SK-N-SH (cell line): ENCODE data around the gene CHCHD2. TPM values are rescaled to one million over a fixed set of nuclear protein-coding genes. Genes with fewer than 3 reads are reported as not detected.

Source experiments
- CHD2 ChIP-seq: fragments of 150-350 bp; IDR thresholded peaks from 2 replicates; pipeline ENCODE4 v1.6.1; 2018; ENCODE audit warnings: low read length; ENCODE audit not compliant: partially characterized antibody
- ELF1 ChIP-seq: IDR thresholded peaks from 2 replicates; pipeline ENCODE4 v1.4.0; 2012
- FOSL2 ChIP-seq: IDR thresholded peaks from 2 replicates; pipeline ENCODE4 v1.4.0; 2012; ENCODE audit warnings: low read depth, mild to moderate bottlenecking, moderate library complexity, borderline replicate concordance
- FOXJ3 ChIP-seq: sonication (generic); formaldehyde crosslinking; IDR thresholded peaks from 2 replicates; pipeline ENCODE4 v1.5.1; 2020; ENCODE audit warnings: mild to moderate bottlenecking, missing genetic modification reagents
- GABPA ChIP-seq: IDR thresholded peaks from 2 replicates; pipeline ENCODE4 v1.4.0; 2012; ENCODE audit warnings: low read depth, mild to moderate bottlenecking
- GATA2 ChIP-seq: sonication (generic); formaldehyde crosslinking; IDR thresholded peaks from 2 replicates; pipeline ENCODE4 v1.5.0; 2020; ENCODE audit warnings: mild to moderate bottlenecking, missing genetic modification reagents
- JUND ChIP-seq: IDR thresholded peaks from 2 replicates; pipeline ENCODE4 v1.4.0; 2012
- MEF2A ChIP-seq: IDR thresholded peaks from 2 replicates; pipeline ENCODE4 v1.4.0; 2012; ENCODE audit warnings: low read depth, borderline replicate concordance
- NFIC ChIP-seq: IDR thresholded peaks from 2 replicates; pipeline ENCODE4 v1.4.0; 2012; ENCODE audit warnings: borderline replicate concordance
- POLR2AphosphoS5 ChIP-seq: IDR thresholded peaks from 2 replicates; pipeline ENCODE4 v1.6.1; 2012; ENCODE audit warnings: low read depth, low read length
- REST ChIP-seq: IDR thresholded peaks from 2 replicates; pipeline ENCODE4 v1.6.1; 2012; ENCODE audit warnings: mild to moderate bottlenecking, low read depth, low read length, moderate library complexity
- RFX5 ChIP-seq: IDR thresholded peaks from 2 replicates; pipeline ENCODE4 v1.6.1; 2012; ENCODE audit warnings: mild to moderate bottlenecking, improper control_type of control experiment, low read length
- RXRA ChIP-seq: IDR thresholded peaks from 2 replicates; pipeline ENCODE4 v1.4.0; 2012; ENCODE audit warnings: low read depth, mild to moderate bottlenecking, borderline replicate concordance
- SIN3A ChIP-seq: IDR thresholded peaks from 2 replicates; pipeline ENCODE4 v1.6.1; 2012; ENCODE audit warnings: low read depth, mild to moderate bottlenecking, low read length, moderate library complexity, borderline replicate concordance
- SMC3 ChIP-seq: IDR thresholded peaks from 2 replicates; pipeline ENCODE4 v1.6.1; 2012; ENCODE audit warnings: low read depth, low read length, improper control_type of control experiment
- TAF1 ChIP-seq: IDR thresholded peaks from 2 replicates; pipeline ENCODE4 v1.6.1; 2012; ENCODE audit warnings: low read depth, mild to moderate bottlenecking, low read length, moderate library complexity, borderline replicate concordance
- TCF12 ChIP-seq: IDR thresholded peaks from 2 replicates; pipeline ENCODE4 v1.4.0; 2012
- YY1 ChIP-seq: IDR thresholded peaks from 2 replicates; pipeline ENCODE4 v1.4.0; 2012; ENCODE audit warnings: low read depth, mild to moderate bottlenecking
- polyA plus RNA-seq, 3 experiments: library from polyadenylated mRNA; depleted of rRNA; stranded (reverse); fragments of >200 nt; gene quantifications; 2 replicates each; pipeline ENCODE4 v1.2.3, GENCODE V29; 2012
- TF ChIP-seq, protein P1 (sequence below): fragments of 200-600 bp; sonication (generic); IDR thresholded peaks from 2 replicates; pipeline ENCODE4 v1.6.1; 2017; ENCODE audit warnings: antibody characterized with exemption, mild to moderate bottlenecking, moderate library complexity
- TF ChIP-seq, protein P2 (sequence below): IDR thresholded peaks from 2 replicates; pipeline ENCODE4 v1.4.0; 2012; ENCODE audit warnings: low read depth
- TF ChIP-seq, protein P3 (sequence below): fragments of 150-350 bp; IDR thresholded peaks from 2 replicates; pipeline ENCODE4 v1.6.1; 2016; ENCODE audit warnings: mild to moderate bottlenecking, low read depth, low read length
- TF ChIP-seq, protein P4 (sequence below): IDR thresholded peaks from 2 replicates; pipeline ENCODE4; 2012

Gene CHCHD2
- polyA plus RNA-seq, 1 of the 3 experiments (the other 2 are of a cell fraction): 500 TPM

DNA sequence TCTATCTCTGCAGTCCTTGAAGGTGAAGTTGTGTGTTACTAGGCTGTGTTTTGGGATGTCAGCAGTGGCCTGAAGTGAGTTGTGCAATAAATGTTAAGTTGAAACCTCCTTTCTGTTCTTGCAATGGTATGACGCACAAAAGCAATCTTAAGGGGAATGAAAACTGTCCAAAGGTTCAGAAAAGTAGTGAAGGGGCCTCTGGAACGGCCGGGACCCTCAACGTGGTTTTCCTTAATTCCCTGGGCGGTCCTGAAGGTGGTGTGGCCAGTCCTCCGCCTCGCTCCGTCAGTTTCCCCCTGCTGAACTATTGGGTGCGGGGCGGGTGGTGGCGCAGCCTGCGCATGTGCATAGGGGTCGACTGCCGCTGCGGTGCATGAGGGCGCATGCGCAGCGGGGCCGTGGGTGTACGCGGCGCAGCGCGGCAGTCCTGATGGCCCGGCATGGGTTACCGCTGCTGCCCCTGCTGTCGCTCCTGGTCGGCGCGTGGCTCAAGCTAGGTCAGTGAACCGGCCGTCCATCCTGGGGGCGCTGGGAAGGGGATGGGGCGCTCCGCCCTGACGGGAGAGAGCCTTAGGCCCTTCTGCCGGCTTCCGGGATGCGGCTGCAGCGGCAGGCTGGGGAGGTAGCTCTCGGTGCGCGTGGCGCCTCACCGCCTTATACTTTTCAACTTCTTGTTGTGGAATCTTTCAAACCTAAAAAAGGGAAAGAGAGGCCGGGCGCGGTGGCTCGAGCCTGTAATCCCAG is 42.2 kb downstream of the CHCHD2 start, which contains the start of gene SUMF2 (continued):
- TF ChIP-seq GATA2 (CRISPR knock-in tag): no peak
- TF ChIP-seq TAF1: peak; percentile 79
- peak; percentile 61; the same call in 1 of the 2 replicates for TF ChIP-seq YY1
- TF ChIP-seq SMC3: peak; percentile 24; the same call in 1 of the 2 replicates
- no peak for TF ChIP-seq REST
- TF ChIP-seq, protein P1, sequence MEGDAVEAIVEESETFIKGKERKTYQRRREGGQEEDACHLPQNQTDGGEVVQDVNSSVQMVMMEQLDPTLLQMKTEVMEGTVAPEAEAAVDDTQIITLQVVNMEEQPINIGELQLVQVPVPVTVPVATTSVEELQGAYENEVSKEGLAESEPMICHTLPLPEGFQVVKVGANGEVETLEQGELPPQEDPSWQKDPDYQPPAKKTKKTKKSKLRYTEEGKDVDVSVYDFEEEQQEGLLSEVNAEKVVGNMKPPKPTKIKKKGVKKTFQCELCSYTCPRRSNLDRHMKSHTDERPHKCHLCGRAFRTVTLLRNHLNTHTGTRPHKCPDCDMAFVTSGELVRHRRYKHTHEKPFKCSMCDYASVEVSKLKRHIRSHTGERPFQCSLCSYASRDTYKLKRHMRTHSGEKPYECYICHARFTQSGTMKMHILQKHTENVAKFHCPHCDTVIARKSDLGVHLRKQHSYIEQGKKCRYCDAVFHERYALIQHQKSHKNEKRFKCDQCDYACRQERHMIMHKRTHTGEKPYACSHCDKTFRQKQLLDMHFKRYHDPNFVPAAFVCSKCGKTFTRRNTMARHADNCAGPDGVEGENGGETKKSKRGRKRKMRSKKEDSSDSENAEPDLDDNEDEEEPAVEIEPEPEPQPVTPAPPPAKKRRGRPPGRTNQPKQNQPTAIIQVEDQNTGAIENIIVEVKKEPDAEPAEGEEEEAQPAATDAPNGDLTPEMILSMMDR: peak; percentile 24; the same call in 1 of the 2 replicates
- TF ChIP-seq ELF1: peak; percentile 71
- TF ChIP-seq TCF12: peak; percentile 43; the same call in 1 of the 2 replicates
- TF ChIP-seq, protein P2, sequence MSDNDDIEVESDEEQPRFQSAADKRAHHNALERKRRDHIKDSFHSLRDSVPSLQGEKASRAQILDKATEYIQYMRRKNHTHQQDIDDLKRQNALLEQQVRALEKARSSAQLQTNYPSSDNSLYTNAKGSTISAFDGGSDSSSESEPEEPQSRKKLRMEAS: peak; percentile 93
- no peak for TF ChIP-seq FOXJ3
- TF ChIP-seq RXRA: no peak
- no peak for TF ChIP-seq MEF2A
- 0 out of 2 replicates have a peak, but pooled peaks have one; percentile 11 for TF ChIP-seq GABPA
- TF ChIP-seq FOSL2: no peak
- TF ChIP-seq POLR2AphosphoS5: peak; percentile 98; the same call in 1 of the 2 replicates
- TF ChIP-seq RFX5: no peak
- TF ChIP-seq SIN3A: peak; percentile 93; the same call in 1 of the 2 replicates
- peak; percentile 60 for TF ChIP-seq JUND
- no peak for TF ChIP-seq NFIC
- TF ChIP-seq, protein P3, sequence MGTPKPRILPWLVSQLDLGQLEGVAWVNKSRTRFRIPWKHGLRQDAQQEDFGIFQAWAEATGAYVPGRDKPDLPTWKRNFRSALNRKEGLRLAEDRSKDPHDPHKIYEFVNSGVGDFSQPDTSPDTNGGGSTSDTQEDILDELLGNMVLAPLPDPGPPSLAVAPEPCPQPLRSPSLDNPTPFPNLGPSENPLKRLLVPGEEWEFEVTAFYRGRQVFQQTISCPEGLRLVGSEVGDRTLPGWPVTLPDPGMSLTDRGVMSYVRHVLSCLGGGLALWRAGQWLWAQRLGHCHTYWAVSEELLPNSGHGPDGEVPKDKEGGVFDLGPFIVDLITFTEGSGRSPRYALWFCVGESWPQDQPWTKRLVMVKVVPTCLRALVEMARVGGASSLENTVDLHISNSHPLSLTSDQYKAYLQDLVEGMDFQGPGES: no peak
- TF ChIP-seq, protein P4, sequence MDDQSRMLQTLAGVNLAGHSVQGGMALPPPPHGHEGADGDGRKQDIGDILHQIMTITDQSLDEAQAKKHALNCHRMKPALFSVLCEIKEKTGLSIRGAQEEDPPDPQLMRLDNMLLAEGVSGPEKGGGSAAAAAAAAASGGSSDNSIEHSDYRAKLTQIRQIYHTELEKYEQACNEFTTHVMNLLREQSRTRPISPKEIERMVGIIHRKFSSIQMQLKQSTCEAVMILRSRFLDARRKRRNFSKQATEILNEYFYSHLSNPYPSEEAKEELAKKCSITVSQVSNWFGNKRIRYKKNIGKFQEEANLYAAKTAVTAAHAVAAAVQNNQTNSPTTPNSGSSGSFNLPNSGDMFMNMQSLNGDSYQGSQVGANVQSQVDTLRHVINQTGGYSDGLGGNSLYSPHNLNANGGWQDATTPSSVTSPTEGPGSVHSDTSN: peak; percentile 57; the same call in 1 of the 2 replicates
- TF ChIP-seq CHD2: peak; percentile 92
